ENCODE data around the gene PRADC1. TPM values are rescaled to one million over a fixed set of nuclear protein-coding genes. Genes with fewer than 3 reads are reported as not detected.

PRADC1 gene
- total RNA-seq, 2 donors from 2014 or later, result 19.9 to 24.5 TPM

DNA sequence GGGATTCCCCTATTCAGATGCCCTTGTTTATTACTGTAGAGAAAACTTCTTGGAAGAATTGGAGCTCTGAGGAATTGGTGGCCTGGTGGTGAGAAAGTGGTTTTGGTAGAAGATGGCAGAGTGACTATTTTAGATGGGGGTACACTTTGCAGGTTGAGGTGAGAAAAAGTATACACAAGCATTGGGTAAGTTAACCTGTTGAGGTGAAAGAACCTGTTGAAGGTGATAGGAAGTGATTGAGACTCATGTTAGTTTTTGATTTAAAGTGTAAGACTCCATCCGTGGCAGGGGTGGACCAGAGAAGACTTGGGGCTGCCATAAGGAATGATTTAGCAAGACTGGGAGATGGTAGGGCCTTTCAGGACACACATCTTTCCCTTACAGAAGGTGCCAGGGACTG is 4.1 kb upstream of the PRADC1 start:
- H3K4me1 ChIP-seq (ENCODE audit: control insufficient read depth in 1 of 2, low read depth in 2 of 2), result peaks cover 8 to 33% of the 10 kb centered on the region in 2 donors

DNA sequence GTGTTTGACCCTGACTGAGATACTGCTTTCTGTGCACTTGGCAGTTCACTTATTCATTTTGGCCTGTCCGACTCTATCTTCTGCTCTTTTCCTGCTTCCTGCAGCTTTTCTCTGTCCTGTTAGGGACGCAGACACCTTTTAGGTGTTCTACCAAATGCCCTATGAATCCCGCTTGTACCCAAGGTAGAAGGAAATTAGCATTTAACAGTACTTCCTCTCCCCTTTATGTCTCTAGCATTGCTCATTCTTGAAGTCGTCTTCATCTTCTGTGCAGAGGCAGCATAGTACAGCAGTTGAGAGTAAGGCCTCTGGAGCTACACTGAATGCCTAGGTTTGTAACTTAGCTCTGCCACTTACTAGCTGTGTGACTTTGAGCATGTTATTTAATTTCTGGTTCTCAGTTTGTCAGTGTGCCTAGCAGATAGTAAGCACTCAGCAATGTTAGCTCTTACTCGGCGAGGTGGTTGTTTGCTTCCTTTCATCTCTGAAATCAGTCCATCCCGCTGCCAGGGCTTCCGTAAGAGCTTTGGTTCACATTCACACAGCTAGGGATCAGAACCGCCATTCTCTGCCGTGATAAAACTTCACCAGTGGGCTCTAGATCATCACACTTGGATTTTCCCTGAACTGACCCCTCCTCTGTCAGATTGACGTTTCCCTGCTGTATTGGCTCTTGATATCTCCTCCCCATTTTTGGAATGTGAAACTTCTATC is 2.4 kb upstream of the PRADC1 start:
- DNase-seq (ENCODE audit: low spot score) (no peak), ATAC-seq (ENCODE audit: insufficient number of reproducible peaks, low FRiP score, low read depth) (no peak)
- no peaks in the 10 kb centered on the region for H3K27me3 ChIP-seq (replicated peaks; ENCODE audit: insufficient read depth)
- no peak overlapping the region for H3K27ac ChIP-seq
- no peaks in the 10 kb centered on the region for H3K9me3 ChIP-seq
- peak overlapping the region; percentile 97 for H3K4me3 ChIP-seq
- peaks cover 4% of the 10 kb centered on the region for H3K36me3 ChIP-seq
- H3K4me1 ChIP-seq (ENCODE audit: control insufficient read depth in 1 of 2, low read depth in 2 of 2), result peaks cover 8 to 34% of the 10 kb centered on the region in 2 donors
- TF ChIP-seq, protein P1, sequence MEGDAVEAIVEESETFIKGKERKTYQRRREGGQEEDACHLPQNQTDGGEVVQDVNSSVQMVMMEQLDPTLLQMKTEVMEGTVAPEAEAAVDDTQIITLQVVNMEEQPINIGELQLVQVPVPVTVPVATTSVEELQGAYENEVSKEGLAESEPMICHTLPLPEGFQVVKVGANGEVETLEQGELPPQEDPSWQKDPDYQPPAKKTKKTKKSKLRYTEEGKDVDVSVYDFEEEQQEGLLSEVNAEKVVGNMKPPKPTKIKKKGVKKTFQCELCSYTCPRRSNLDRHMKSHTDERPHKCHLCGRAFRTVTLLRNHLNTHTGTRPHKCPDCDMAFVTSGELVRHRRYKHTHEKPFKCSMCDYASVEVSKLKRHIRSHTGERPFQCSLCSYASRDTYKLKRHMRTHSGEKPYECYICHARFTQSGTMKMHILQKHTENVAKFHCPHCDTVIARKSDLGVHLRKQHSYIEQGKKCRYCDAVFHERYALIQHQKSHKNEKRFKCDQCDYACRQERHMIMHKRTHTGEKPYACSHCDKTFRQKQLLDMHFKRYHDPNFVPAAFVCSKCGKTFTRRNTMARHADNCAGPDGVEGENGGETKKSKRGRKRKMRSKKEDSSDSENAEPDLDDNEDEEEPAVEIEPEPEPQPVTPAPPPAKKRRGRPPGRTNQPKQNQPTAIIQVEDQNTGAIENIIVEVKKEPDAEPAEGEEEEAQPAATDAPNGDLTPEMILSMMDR (IDR thresholded peaks at IDR 0.05), result no peak

More for the DNA sequence above, 4.1 kb upstream of the PRADC1 start:
- Histone ChIP-seq H3K27me3 (replicated peaks; ENCODE audit: insufficient read depth) (no peaks in the 10 kb centered on the region), H3K9me3 (no peaks in the 10 kb centered on the region), H3K4me3 (no peak overlapping the region), H3K27ac (no peak overlapping the region), H3K36me3 (peaks cover 14% of the 10 kb centered on the region)
- ATAC-seq (ENCODE audit: insufficient number of reproducible peaks, low FRiP score, low read depth) (no peak), DNase-seq (ENCODE audit: low spot score) (no peak)
- TF ChIP-seq, protein P1 (IDR thresholded peaks at IDR 0.05), result no peak

DNA sequence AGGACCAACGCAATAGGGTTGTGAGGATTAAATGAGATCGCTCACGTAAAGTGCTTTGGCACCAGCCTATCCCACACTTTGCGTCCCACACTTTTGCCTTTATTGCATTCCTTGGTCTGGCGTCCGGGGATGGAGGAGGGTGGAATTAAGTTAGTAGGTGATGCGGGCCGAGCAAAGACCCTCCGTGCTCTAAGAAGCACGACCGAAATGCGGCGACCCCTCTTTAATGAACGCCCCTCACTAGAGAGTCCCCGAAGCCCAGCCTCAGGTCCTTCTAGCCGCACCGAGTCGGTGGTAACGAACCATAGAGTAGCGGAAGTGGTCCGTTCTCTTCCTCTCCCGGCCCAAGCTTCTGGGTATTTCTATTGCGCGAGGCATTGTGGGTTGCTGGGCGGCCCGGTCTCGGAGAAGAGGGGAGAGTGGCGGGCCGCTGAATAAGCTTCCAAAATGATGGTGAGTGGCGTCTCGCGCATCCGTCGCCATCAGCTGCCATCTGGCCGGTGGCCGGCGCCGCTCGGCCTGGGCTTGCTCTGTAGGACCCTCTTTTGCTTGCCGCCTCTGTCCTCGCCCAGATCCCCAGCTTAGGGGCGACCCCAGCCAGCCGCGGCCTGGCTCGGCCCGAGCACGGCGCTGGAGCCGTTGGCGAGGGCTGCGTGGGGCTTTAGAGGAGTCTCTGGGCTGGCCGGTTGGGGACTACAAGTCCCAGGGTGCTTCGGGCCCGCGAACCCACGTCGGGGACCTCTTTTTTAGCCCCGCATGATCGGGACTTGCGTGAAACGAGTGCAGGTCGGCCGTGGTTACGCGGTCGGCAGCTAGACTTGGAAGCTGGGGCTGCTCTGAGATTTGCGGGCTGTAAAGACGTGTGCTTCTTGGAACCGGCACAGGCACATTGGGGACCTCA is 1.1 kb upstream of the PRADC1 start, which contains the start of gene CCT7:
TSS of gene CCT7 (plus strand) at position 377 of the 901 bp plus-strand sequence. CDS start at position 448, 71 bp downstream.
- no peaks in the 10 kb centered on the region for H3K27me3 ChIP-seq (replicated peaks; ENCODE audit: insufficient read depth)
- ATAC-seq (ENCODE audit: insufficient number of reproducible peaks, low FRiP score, low read depth), result peak; percentile 44
- DNase-seq (ENCODE audit: low spot score), result peak; percentile 76
- peak within 1 kb of the TSS; percentile 86 to 92 for H3K27ac ChIP-seq
- H3K36me3 ChIP-seq, result no peaks in the 10 kb centered on the region
- TF ChIP-seq, protein P1 (IDR thresholded peaks at IDR 0.05), result no peak
- peaks cover 8 to 34% of the 10 kb centered on the region in 2 donors for H3K4me1 ChIP-seq (ENCODE audit: control insufficient read depth in 1 of 2, low read depth in 2 of 2)
- no peaks in the 10 kb centered on the region for H3K9me3 ChIP-seq
- peak within 1 kb of the TSS; percentile 97 for H3K4me3 ChIP-seq

DNA sequence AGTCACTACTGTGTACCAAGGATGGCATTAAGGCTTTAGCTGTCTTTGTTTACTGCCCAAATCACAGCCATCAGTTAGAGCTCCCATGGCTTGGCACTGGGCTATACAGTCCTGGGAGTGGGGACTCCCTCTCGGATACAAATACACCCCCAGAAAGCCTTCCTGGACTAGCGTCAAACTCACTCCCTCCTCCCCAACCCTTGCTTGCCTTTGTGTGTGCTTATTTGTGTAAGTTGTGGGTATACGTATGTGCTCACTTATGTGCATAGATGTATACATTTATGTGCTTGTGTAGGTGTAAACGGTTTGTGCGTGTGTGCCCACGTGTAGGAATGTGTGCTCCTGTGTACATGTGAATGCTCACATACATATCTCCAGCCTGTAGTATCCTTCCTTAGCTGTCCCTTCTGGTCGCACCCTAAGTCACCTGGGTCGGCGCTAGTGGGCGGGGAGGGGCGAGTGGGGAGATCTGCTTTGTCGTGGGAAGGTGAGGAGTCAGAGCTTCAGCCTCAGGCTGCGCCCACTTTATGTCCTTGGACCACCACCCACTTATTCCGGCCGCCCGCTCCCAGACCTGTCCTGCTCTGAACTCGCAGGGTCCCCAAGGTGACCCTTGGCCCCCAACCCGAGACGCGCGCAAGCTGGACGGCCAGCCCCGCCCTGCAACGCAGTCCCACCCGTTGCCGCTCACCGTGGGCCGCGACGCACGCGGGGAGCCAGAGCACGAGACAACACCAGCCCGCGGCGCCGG is 461 bp downstream of the PRADC1 start:
- Histone ChIP-seq H3K9me3 (no peaks in the 10 kb centered on the region), H3K4me3 (peak overlapping the region; percentile 97), H3K4me1 (ENCODE audit: control insufficient read depth in 1 of 2, low read depth in 2 of 2) (peaks cover 8 to 34% of the 10 kb centered on the region in 2 donors), H3K27me3 (replicated peaks; ENCODE audit: insufficient read depth) (no peaks in the 10 kb centered on the region), H3K36me3 (peaks cover 7% of the 10 kb centered on the region), H3K27ac (peak overlapping the region; percentile 59 to 92)
- TF ChIP-seq, protein P1 (IDR thresholded peaks at IDR 0.05), result no peak
- no peak for DNase-seq (ENCODE audit: low spot score)
- no peak for ATAC-seq (ENCODE audit: insufficient number of reproducible peaks, low FRiP score, low read depth)

Measured in thoracic aorta (tissue), 2 donors.